GM19351 (cell line): ENCODE data around the gene VGLL1.

Experiments
- ATAC-seq: cut with Tn5 transposase; IDR thresholded peaks from one replicate; pipeline ENCODE4 v1.9.1; 2021; ENCODE audit warnings: mild to moderate bottlenecking, moderate library complexity; ENCODE audit not compliant: unreplicated experiment

The VGLL1 gene, protein sequence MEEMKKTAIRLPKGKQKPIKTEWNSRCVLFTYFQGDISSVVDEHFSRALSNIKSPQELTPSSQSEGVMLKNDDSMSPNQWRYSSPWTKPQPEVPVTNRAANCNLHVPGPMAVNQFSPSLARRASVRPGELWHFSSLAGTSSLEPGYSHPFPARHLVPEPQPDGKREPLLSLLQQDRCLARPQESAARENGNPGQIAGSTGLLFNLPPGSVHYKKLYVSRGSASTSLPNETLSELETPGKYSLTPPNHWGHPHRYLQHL

DNA sequence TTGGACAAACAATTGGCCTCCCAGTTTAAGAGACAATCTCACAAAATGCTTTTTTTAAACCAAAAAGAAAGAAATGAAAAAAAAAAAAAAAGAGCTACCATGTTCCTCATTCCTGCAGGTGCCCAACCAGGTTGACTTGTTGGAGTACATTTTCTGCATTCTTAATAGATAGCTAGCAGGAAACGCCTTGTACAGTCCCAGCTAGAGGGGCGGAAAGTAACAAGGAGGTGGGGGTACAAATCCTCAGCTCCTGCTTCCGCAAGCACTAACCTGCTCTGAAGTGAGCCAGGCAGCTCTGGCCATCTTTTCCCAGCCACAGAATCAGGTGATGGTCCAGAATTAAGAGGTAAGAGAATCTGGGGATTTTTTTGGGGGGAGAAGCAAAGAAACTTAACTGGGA lies at the start of gene VGLL1:
Gene VGLL1, plus strand, starts transcription at position 265 of the 400 bp plus-strand sequence. CDS start 3,806 bp downstream, outside the sequence.
- ATAC-seq = no peak

GRCh38 chrX:136487647-136488046 lies 44.4 kb upstream of the VGLL1 start, which contains the start of gene BRS3:
Gene BRS3, plus strand, starts transcription at chrX:136487947. Its CDS starts 168 bp downstream, at chrX:136488115.
- no peak for ATAC-seq

- no peak for ATAC-seq
Observed at GRCh38 chrX:136488706-136489105, 43.3 kb upstream of the VGLL1 start.

GRCh38 chrX:136491832-136492231 lies 40.2 kb upstream of the VGLL1 start:
- ATAC-seq = no peak

DNA sequence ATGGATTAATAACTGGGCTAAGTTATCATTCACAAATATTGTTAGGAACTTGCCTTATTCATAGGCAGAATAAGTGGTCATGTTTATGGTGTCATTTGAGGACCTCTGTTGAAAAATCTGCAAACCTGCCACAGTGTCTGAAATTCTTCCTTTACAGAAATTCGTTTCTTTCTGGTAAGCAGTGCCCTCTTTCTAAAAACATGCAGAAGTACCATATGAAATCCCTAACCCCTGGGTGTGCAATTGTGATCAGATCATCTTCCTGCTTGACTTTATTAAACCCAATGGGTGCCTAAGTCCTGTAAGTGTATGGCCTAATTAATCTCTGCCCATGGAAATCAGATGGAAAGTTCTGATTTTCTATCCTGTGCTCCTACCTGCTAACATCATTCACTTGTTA lies 39.0 kb upstream of the VGLL1 start:
- no peak for ATAC-seq

- no peak for ATAC-seq
Observed at GRCh38 chrX:136495043-136495442, 37.0 kb upstream of the VGLL1 start.

DNA sequence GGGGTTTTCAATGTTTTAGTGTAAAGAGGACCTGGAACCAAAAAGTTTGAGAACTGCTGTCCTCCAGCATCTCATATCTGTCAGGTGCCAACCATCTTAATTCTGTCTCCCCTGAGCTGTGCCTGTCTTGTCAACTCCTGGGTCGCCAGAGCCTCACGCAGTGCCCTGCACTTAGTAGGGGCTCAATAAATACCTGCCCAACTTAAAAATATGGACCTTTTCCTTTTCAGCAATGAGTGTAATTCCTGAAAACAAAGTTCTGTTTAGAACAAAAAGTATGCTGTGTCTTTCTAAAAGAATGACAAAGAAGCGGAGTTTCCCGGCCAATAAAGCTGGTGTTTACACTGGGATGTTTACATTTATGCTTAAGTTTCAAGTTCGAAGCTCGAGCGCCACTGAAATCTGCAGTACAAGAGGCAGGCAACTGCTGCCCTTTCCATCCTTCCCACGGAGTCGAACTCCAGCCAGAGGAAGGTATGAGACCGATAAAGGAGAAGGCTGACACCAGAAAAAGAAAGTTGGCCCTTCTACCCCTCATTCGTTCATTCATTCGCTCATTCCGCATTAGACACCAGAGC lies 35.7 kb upstream of the VGLL1 start:
- ATAC-seq = peak; percentile 0

DNA sequence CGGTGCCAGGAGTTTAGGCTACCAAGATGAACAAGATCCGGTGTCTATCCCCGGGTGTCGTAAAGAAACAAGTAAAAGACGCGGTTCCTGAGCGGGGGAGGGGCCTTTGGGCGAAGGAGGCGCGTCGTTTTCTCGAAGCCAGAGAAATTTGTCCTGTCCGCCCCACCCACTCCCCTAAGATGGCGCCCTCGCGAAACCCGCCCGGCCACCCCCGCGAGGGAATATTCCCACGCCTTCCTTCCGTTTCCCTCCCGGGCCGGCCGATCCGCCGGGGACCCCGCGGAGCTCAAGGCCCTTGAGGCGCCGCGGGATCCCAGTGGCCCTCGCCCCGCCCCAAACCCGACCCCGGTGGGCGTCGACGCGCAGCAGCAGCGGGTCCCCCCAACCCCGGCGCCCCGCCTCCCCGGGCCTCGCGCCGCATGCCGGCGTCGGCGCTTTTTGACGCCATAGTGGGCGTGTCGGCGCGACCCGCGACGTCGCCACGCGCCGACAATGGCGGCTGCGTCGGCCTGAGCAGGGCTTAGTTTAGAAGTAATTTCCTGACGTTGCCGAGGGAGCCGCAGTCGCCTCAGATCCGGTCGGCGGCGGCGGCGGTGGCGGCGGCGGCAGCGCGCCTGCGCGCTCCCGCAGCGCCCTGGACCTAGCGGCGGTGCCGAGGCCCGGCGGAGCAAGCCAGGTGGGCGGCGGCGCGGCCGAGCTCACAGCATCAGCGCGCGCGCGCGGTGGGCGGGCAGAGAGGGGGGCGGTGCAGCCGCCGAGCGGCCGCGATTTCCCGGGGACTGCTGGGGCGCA lies 35.1 kb upstream of the VGLL1 start:
- peak; percentile 74 for ATAC-seq

GRCh38 chrX:136497556-136498052 lies 34.4 kb upstream of the VGLL1 start, which contains the start of gene HTATSF1:
Gene HTATSF1, plus strand, starts transcription at chrX:136497592. Its CDS starts 93 bp downstream, at chrX:136497685.
- peak; percentile 14 for ATAC-seq

DNA sequence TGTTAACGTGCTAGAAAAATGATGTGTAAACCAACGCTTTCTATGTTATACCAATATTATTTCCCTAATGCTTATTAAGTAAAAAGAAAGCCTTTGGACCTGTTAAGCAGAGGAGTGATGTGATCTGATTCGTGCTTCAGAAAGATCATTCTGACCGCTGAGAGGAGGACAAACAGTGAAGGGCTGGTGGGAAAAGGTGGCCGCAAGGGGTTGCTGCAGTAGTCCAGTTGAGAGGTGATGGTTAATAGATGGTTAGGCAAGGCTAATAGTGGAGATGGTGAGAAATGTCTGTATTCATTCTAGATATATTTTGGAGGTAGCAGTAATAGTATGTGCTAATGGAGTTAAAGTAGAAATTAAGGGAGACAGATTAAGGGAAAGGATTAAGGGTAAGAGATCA lies 12.9 kb upstream of the VGLL1 start:
- ATAC-seq = no peak

DNA sequence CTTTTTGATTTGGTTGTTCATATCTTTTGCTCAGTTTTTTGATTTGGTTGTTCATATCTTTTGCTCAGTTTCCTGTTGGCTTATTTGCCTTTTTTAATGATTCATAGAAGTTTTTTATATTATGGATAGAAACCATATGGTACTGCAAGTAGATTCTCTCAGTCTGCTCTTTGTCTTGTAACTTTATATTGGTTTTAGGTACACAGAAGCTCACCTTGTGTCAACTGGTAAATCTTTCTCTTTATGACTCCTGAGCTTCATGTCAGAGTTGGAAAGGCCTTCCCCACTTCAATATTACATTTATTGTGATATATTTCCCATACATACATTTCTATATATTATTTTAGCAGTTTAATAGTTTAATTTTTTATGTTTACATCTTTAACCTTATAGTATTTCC lies 8.2 kb upstream of the VGLL1 start:
- ATAC-seq = no peak

DNA sequence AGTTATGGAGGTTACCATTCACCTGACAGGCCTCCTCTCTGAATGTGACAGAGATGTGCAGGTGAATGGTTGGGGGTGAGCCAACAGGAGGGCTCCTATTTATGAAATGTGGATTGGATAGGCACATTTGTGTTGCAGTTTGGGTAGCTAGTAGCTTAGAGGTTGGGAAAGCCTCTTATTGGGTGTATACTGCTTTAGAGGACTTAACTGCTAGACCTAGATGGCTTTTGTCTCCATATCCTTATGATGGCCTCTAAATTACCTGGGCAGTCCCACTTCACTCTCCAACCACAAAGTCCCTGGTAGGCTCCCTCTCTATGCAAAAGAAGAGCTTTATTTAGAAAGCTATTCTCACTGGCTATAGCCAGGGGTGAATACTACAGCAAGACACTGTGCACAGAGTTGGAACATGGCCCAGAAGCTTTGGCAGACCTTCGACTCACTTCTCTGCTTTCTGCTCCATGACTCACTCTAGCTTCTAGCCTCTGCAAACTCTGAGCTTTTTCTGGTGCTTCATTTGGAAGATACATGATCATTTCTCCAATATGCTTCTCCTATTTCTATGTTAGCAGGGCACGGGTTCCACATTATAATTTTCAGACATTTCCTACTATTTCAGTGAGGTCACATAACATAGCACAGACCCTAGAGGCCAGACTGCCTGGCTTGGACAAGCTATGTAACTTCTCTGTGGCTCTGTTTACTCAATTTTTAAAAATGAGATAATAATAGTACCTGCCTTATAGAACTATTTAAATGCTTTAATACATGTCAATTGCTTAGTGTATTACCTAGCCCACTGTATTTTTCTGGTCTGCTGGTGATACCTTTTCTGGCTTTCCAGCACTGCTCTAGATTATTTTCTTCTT lies 6.0 kb upstream of the VGLL1 start:
- ATAC-seq = no peak

DNA sequence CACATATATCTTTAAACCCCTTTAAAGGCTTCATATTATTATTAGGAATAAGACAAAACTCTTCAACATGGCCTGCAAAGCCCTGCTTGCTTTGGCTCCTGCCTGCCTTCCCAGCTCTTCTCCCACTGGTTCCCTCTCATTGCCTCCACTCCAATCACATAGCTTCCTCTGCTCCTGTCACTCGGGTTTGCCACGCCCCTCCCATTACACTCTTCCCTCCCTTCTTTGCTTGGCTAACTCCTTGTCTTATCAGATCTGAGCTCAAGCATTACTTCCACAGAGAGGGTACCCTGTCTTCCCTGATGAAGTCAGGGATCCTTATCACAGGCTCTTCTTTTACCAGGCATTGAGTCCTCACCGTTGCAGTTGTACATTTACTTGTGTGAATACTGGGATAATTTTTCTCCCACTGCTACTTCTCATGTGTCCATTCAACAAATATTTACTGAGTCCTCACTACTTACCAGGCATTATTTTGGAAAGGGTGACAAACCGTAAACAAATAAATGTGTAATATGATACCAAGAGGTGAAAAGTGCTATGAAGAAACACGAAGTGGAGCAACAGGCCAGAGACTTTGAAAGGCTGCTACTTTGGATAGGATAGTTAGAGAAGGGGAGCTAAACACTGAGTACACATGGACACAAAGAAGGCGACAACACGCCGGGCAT lies 3.2 kb upstream of the VGLL1 start:
- no peak for ATAC-seq

GRCh38 chrX:136529795-136530194 lies 2.2 kb upstream of the VGLL1 start:
- no peak for ATAC-seq

DNA sequence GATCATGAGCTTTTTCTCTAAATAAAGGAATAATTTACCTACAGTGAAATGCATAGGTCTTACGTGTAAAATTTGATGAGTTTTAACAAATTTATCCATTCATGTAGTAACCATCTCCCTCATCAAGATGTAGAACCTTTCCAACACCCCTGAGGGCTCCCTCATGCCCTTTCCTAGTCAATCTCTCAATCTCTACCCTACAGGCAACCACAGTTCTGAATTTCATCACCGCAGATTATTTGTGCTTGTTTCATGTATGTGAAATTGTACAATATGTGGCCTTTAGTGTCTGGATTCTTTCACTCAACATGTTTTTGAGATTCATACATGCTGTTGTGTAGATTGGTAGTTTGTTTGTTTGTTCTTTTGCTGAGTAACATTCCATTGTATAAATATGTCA lies 2.1 kb downstream of the VGLL1 start:
- ATAC-seq = no peak

- ATAC-seq = no peak
Observed at GRCh38 chrX:136538811-136539210, 6.8 kb downstream of the VGLL1 start.

- ATAC-seq = no peak
Observed at GRCh38 chrX:136540226-136540625, 8.2 kb downstream of the VGLL1 start.

GRCh38 chrX:136541294-136541693 lies 9.3 kb downstream of the VGLL1 start:
- ATAC-seq = no peak

DNA sequence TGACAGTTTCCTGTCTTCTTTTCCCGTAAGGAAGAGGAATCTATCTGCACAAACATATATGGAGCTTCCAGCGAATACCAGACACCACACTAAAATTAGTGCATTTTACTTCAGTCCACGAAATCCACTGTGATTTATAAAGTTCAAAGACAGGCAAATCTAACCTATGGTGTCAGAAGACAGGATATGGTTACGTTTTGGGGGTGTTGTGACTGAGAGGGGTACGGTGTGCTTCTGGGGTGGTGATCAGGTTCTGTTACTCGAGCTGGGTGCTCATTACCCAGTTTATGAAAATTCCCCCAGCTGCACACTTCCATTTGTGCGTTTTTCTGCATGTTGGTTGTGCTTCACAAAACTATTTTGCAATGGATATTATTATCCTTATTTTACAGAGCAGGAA lies 10.3 kb downstream of the VGLL1 start:
- ATAC-seq = no peak

DNA sequence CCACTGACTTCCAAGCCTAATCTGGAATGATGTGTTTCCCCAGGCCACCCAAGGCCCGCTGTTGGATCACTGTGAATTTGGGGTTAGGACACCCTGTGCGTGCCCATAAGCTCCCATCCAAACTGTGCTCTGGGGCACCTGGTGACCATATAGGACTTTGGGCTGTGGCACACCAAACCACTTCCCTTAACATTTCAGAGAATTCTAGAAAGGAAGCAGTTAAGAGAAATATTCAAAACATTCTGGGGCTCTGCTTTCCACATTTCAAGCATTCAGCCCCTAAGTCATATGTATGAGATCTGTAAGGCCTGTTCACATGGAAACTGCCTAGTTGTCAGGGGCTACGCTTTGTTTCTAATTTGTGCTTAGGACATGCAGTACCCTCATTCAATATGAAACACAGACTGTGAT lies 14.4 kb downstream of the VGLL1 start:
- no peak for ATAC-seq
